Gastrocnemius medialis (tissue), 4 donors: ENCODE measurements around the gene PARS2.

Source experiments
- CTCF ChIP-seq, 5 experiments: fragments of 450-650 bp in 3 of 5; fragments of 200-600 bp in 2 of 5; sonication (generic) in 2 of 5; IDR thresholded peaks in 4 of 5; conservative IDR thresholded peaks in 1 of 5; 1 replicate in 4 of 5; 2 replicates in 1 of 5; pipeline ENCODE4 v1.5.1; 2016 to 2019; ENCODE audit warnings: antibody characterized with exemption in 5 of 5, mild to moderate bottlenecking in 3 of 5, moderate library complexity in 3 of 5
- POLR2A ChIP-seq, 2 donors: fragments of 450-650 bp; IDR thresholded peaks; one replicate each; pipeline ENCODE4 v1.6.1; 2017; ENCODE audit warnings: antibody characterized with exemption in 2 of 2, mild to moderate bottlenecking in 2 of 2, moderate library complexity in 2 of 2

- TF ChIP-seq CTCF (IDR thresholded peaks at IDR 0.05 in 4 of 5, conservative IDR thresholded peaks at IDR 0.05 in 1 of 5): no peak
- no peak for TF ChIP-seq POLR2A (IDR thresholded peaks at IDR 0.05)
Measured at GRCh38 chr1:54791880-54792522, 27.7 kb upstream of the PARS2 start.
